ENCODE data around the gene STAT5B. TPM values are rescaled to one million over a fixed set of nuclear protein-coding genes. Genes with fewer than 3 reads are reported as not detected.

The STAT5B gene
- total and polyA plus RNA-seq, 2 of the 13 experiments (the other 11 are each of a cell fraction or from before 2014, with no cell fraction given) = 21.0 to 42.8 TPM

- TF ChIP-seq ZSCAN21 (CRISPR knock-in tag; IDR thresholded peaks at IDR 0.05; ENCODE audit: borderline replicate concordance) (peak; percentile 97; the same call in 1 of the 2 replicates), PAF1 (CRISPR knock-in tag; IDR thresholded peaks at IDR 0.05) (no peak), AHDC1 (CRISPR knock-in tag; IDR thresholded peaks at IDR 0.05; ENCODE audit: borderline replicate concordance) (no peak), ZBTB44 (CRISPR knock-in tag; IDR thresholded peaks at IDR 0.05) (no peak), ZNF343 (CRISPR knock-in tag; IDR thresholded peaks at IDR 0.05) (peak; percentile 80; the same call in 1 of the 2 replicates), BRD4 (CRISPR knock-in tag; IDR thresholded peaks at IDR 0.05) (peak; percentile 95), ZNF235 (CRISPR knock-in tag; IDR thresholded peaks at IDR 0.05; ENCODE audit: borderline replicate concordance) (0 out of 2 replicates have a peak, but pooled peaks have one; percentile 27), HMGA1 (CRISPR knock-in tag; conservative IDR thresholded peaks at IDR 0.05) (no peak), ELF1 (CRISPR knock-in tag; IDR thresholded peaks at IDR 0.05) (peak; percentile 47; the same call in 1 of the 2 replicates), E2F1 (CRISPR knock-in tag; IDR thresholded peaks at IDR 0.05) (no peak; the same call in 1 of the 2 replicates)
- TF ChIP-seq, protein P1, sequence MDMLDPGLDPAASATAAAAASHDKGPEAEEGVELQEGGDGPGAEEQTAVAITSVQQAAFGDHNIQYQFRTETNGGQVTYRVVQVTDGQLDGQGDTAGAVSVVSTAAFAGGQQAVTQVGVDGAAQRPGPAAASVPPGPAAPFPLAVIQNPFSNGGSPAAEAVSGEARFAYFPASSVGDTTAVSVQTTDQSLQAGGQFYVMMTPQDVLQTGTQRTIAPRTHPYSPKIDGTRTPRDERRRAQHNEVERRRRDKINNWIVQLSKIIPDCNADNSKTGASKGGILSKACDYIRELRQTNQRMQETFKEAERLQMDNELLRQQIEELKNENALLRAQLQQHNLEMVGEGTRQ (IDR thresholded peaks at IDR 0.05; ENCODE audit: low read depth, low read length) = no peak
- TF ChIP-seq, protein P1 (CRISPR knock-in tag; IDR thresholded peaks at IDR 0.05; ENCODE audit: borderline replicate concordance) = peak; percentile 22; the same call in 1 of the 2 replicates
- TF ChIP-seq, protein P2, sequence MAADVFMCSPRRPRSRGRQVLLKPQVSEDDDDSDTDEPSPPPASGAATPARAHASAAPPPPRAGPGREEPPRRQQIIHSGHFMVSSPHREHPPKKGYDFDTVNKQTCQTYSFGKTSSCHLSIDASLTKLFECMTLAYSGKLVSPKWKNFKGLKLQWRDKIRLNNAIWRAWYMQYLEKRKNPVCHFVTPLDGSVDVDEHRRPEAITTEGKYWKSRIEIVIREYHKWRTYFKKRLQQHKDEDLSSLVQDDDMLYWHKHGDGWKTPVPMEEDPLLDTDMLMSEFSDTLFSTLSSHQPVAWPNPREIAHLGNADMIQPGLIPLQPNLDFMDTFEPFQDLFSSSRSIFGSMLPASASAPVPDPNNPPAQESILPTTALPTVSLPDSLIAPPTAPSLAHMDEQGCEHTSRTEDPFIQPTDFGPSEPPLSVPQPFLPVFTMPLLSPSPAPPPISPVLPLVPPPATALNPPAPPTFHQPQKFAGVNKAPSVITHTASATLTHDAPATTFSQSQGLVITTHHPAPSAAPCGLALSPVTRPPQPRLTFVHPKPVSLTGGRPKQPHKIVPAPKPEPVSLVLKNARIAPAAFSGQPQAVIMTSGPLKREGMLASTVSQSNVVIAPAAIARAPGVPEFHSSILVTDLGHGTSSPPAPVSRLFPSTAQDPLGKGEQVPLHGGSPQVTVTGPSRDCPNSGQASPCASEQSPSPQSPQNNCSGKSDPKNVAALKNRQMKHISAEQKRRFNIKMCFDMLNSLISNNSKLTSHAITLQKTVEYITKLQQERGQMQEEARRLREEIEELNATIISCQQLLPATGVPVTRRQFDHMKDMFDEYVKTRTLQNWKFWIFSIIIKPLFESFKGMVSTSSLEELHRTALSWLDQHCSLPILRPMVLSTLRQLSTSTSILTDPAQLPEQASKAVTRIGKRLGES (CRISPR knock-in tag; IDR thresholded peaks at IDR 0.05; ENCODE audit: borderline replicate concordance) = 0 out of 2 replicates have a peak, but pooled peaks have one; percentile 24
These were observed 92.2 kb downstream of the STAT5B start (continued) for GRCh38 chr17:42183741-42184711.
